Mesenchymal stem cell (in vitro differentiated cells and primary cell): ENCODE measurements around the gene PSPN.

Experiments
- DNase-seq: peaks from one replicate; pipeline ENCODE4 v3.0.0-alpha.2; 2013
- H2AFZ ChIP-seq: one replicate; pipeline ENCODE4 v1.6.1; 2013; ENCODE audit warnings: low read depth, mild to moderate bottlenecking, control low read depth, inconsistent platforms, low read length, moderate library complexity
- H2AK5ac ChIP-seq: 2 replicates; pipeline ENCODE4 v1.6.1; 2013; ENCODE audit warnings: low read length, moderate library complexity, mild to moderate bottlenecking, inconsistent platforms; ENCODE audit not compliant: severe bottlenecking
- H2BK120ac ChIP-seq: one replicate; pipeline ENCODE4 v1.6.1; 2013; ENCODE audit warnings: low read depth, mild to moderate bottlenecking, inconsistent platforms, low read length, moderate library complexity
- H2BK12ac ChIP-seq, 2 experiments: one replicate each; pipeline ENCODE4 v1.6.1; 2013; ENCODE audit warnings: inconsistent platforms in 2 of 2, low read length in 2 of 2, mild to moderate bottlenecking in 2 of 2, moderate library complexity in 2 of 2, control low read depth in 1 of 2
- H2BK15ac ChIP-seq: one replicate; pipeline ENCODE4 v1.6.1; 2013; ENCODE audit warnings: mild to moderate bottlenecking, low read depth, inconsistent platforms; ENCODE audit not compliant: poor library complexity, severe bottlenecking
- H2BK5ac ChIP-seq: 2 replicates; pipeline ENCODE4 v1.6.1; 2013; ENCODE audit warnings: low read depth, mild to moderate bottlenecking, low read length, control low read depth, inconsistent platforms; ENCODE audit not compliant: poor library complexity, severe bottlenecking
- H3K14ac ChIP-seq, 2 experiments: one replicate each; pipeline ENCODE4 v1.6.1; 2013; ENCODE audit warnings: inconsistent platforms in 2 of 2, low read length in 2 of 2, control low read depth in 1 of 2, mild to moderate bottlenecking in 1 of 2, moderate library complexity in 1 of 2
- H3K18ac ChIP-seq, 2 experiments: one replicate each; pipeline ENCODE4 v1.6.1; 2013; ENCODE audit warnings: inconsistent platforms in 2 of 2, low read length in 2 of 2, control low read depth in 1 of 2, low read depth in 1 of 2, mild to moderate bottlenecking in 1 of 2
- H3K23ac ChIP-seq, 2 experiments: one replicate each; pipeline ENCODE4 v1.6.1; 2013; ENCODE audit warnings: inconsistent platforms in 2 of 2, low read length in 2 of 2, mild to moderate bottlenecking in 2 of 2, moderate library complexity in 2 of 2, control low read depth in 1 of 2
- H3K27ac ChIP-seq: 2 replicates; pipeline ENCODE4 v1.5.1; 2013; ENCODE audit warnings: mild to moderate bottlenecking, moderate library complexity, low read length, control low read depth, inconsistent platforms; ENCODE audit not compliant: poor library complexity, severe bottlenecking
- H3K27me3 ChIP-seq, 2 experiments: 2 replicates each; pipeline versions ENCODE4 v1.6.1 to v1.7.0; 2013; ENCODE audit warnings: low read length in 2 of 2, mild to moderate bottlenecking in 2 of 2, moderate library complexity in 2 of 2, control low read depth in 1 of 2, inconsistent platforms in 1 of 2; ENCODE audit not compliant: control insufficient read depth in 1 of 2, insufficient read depth in 1 of 2
- H3K36me3 ChIP-seq, 2 experiments: 2 replicates each; pipeline versions ENCODE4 v1.6.1 to v1.7.0; 2013; ENCODE audit warnings: low read length in 2 of 2, control low read depth in 1 of 2, inconsistent platforms in 1 of 2, low read depth in 1 of 2, mild to moderate bottlenecking in 1 of 2; ENCODE audit not compliant: insufficient read depth in 2 of 2, control insufficient read depth in 1 of 2
- H3K4ac ChIP-seq, 2 experiments: one replicate each; pipeline ENCODE4 v1.6.1; 2013; ENCODE audit warnings: inconsistent platforms in 2 of 2, low read length in 2 of 2, mild to moderate bottlenecking in 2 of 2, moderate library complexity in 2 of 2, control low read depth in 1 of 2, low read depth in 1 of 2
- H3K4me1 ChIP-seq: 2 replicates; pipeline ENCODE4 v1.6.1; 2013; ENCODE audit warnings: low read depth, low read length, control low read depth; ENCODE audit not compliant: control insufficient read depth, insufficient read depth
- H3K4me2 ChIP-seq: 2 replicates; pipeline ENCODE4 v1.6.1; 2013; ENCODE audit warnings: low read length, mild to moderate bottlenecking, inconsistent platforms; ENCODE audit not compliant: poor library complexity, severe bottlenecking
- H3K4me3 ChIP-seq, 2 experiments: 2 replicates each; pipeline versions ENCODE4 v1.5.1 to v1.7.0; 2013; ENCODE audit warnings: low read length in 2 of 2, mild to moderate bottlenecking in 2 of 2, control low read depth in 1 of 2, low read depth in 1 of 2; ENCODE audit not compliant: insufficient read depth in 1 of 2
- H3K79me1 ChIP-seq: replicated peaks from 2 replicates; pipeline ENCODE4 v1.6.1; 2013; ENCODE audit warnings: mild to moderate bottlenecking, control low read depth, low read length, inconsistent platforms; ENCODE audit not compliant: poor library complexity, severe bottlenecking
- H3K9ac ChIP-seq: 2 replicates; pipeline ENCODE4 v1.7.0; 2013; ENCODE audit warnings: mild to moderate bottlenecking, low read length, moderate library complexity
- H3K9me3 ChIP-seq: 2 replicates; pipeline ENCODE4 v1.7.0; 2013; ENCODE audit warnings: mild to moderate bottlenecking, low read length; ENCODE audit not compliant: control insufficient read depth
- H4K8ac ChIP-seq: one replicate; pipeline ENCODE4 v1.6.1; 2013; ENCODE audit warnings: inconsistent platforms, mild to moderate bottlenecking, low read length, moderate library complexity
- H4K91ac ChIP-seq: one replicate; pipeline ENCODE4 v1.6.1; 2013; ENCODE audit warnings: mild to moderate bottlenecking, low read length, inconsistent platforms
- WGBS: methylation state at CpG from one replicate; pipeline ENCODE4 v1.1.7; 2013; ENCODE audit warnings: mixed read lengths; 5-methylcytosine and 5-hydroxymethylcytosine counted together

The PSPN gene

GRCh38 chr19:6376512-6377190, 918 bp upstream of the PSPN start:
- Histone ChIP-seq H4K8ac (no peak overlapping the region), H3K27me3 (no peaks in the 10 kb centered on the region), H3K14ac (no peak overlapping the region), H3K27ac (no peak overlapping the region), H2BK5ac (no peak overlapping the region), H2AFZ (no peak overlapping the region), H2BK15ac (no peak overlapping the region), H4K91ac (no peak overlapping the region), H2BK12ac (no peak overlapping the region), H3K79me1 (peaks cover 12% of the 10 kb centered on the region), H3K4me1 (peaks cover 37% of the 10 kb centered on the region), H2AK5ac (peak overlapping the region; percentile 56), H3K18ac (no peak overlapping the region), H3K9ac (peak overlapping the region; percentile 9), H3K4me2 (no peak overlapping the region), H3K23ac (no peak overlapping the region), H3K9me3 (peaks cover 9% of the 10 kb centered on the region), H2BK120ac (no peak overlapping the region), H3K36me3 (peaks cover 33 to 58% of the 10 kb centered on the region in 2 experiments), H3K4ac (no peak overlapping the region), H3K4me3 (no peak overlapping the region)
- DNase-seq, result no peak
- WGBS, result 85% methylated on average over 15 of the region's 19 CpGs

GRCh38 chr19:6374711-6375410, 872 bp downstream of the PSPN start:
- no peak overlapping the region for H3K27ac ChIP-seq
- no peak overlapping the region for H3K9ac ChIP-seq
- no peak overlapping the region for H2BK5ac ChIP-seq
- peak overlapping the region in 1 of 2 experiments; percentile 14 for H3K4me3 ChIP-seq
- H3K4me2 ChIP-seq, result no peak overlapping the region
- peaks cover 2% of the 10 kb centered on the region for H3K9me3 ChIP-seq
- H4K91ac ChIP-seq, result no peak overlapping the region
- H2BK120ac ChIP-seq, result no peak overlapping the region
- H3K23ac ChIP-seq, result no peak overlapping the region
- 97% methylated on average over 28 of the region's 29 CpGs for WGBS
- H3K14ac ChIP-seq, result no peak overlapping the region
- no peak overlapping the region for H3K4ac ChIP-seq
- H4K8ac ChIP-seq, result no peak overlapping the region
- H3K4me1 ChIP-seq, result peaks cover 36% of the 10 kb centered on the region
- H3K36me3 ChIP-seq, result peaks cover 16 to 40% of the 10 kb centered on the region in 2 experiments
- H2BK15ac ChIP-seq, result no peak overlapping the region
- no peak overlapping the region for H2AFZ ChIP-seq
- DNase-seq, result no peak
- H3K18ac ChIP-seq, result no peak overlapping the region
- no peak overlapping the region for H2BK12ac ChIP-seq
- H3K27me3 ChIP-seq, result no peaks in the 10 kb centered on the region
- H2AK5ac ChIP-seq, result peak overlapping the region; percentile 49
- peaks cover 7% of the 10 kb centered on the region for H3K79me1 ChIP-seq

- Histone ChIP-seq H2BK12ac (peak overlapping the region in 1 of 2 experiments; percentile 40), H3K27me3 (no peaks in the 10 kb centered on the region), H3K18ac (no peak overlapping the region), H4K91ac (peak overlapping the region; percentile 41), H2AFZ (no peak overlapping the region), H3K36me3 (peaks cover 12 to 37% of the 10 kb centered on the region in 2 experiments), H3K14ac (no peak overlapping the region), H3K4me1 (peaks cover 36% of the 10 kb centered on the region), H3K23ac (no peak overlapping the region), H3K9me3 (no peaks in the 10 kb centered on the region), H2BK5ac (no peak overlapping the region), H3K4me2 (peak overlapping the region; percentile 81), H2BK120ac (peak overlapping the region; percentile 22), H3K9ac (peak overlapping the region; percentile 65), H3K4me3 (peak overlapping the region in 1 of 2 experiments; percentile 71), H2BK15ac (no peak overlapping the region), H3K27ac (no peak overlapping the region), H4K8ac (peak overlapping the region; percentile 60), H3K79me1 (peaks cover 7% of the 10 kb centered on the region), H3K4ac (no peak overlapping the region), H2AK5ac (peak overlapping the region; percentile 37)
- WGBS, result 92% methylated on average over 27 of the region's 29 CpGs
- no peak for DNase-seq
These were observed 1.5 kb downstream of the PSPN start for GRCh38 chr19:6374161-6374709.

GRCh38 chr19:6373813-6374108, 2.0 kb downstream of the PSPN start:
- Histone ChIP-seq H3K27ac (peak overlapping the region; percentile 63), H3K4ac (peak overlapping the region in 1 of 2 experiments; percentile 9), H3K36me3 (peaks cover 10 to 35% of the 10 kb centered on the region in 2 experiments), H3K18ac (peak overlapping the region; percentile 17 to 75), H3K4me1 (peaks cover 36% of the 10 kb centered on the region), H3K27me3 (no peaks in the 10 kb centered on the region), H2AFZ (no peak overlapping the region), H4K8ac (peak overlapping the region; percentile 82), H4K91ac (peak overlapping the region; percentile 74), H3K79me1 (peaks cover 7% of the 10 kb centered on the region), H3K9me3 (no peaks in the 10 kb centered on the region), H3K14ac (peak overlapping the region in 1 of 2 experiments; percentile 14), H2BK15ac (peak overlapping the region; percentile 13), H3K9ac (peak overlapping the region; percentile 65), H3K23ac (peak overlapping the region in 1 of 2 experiments; percentile 27), H2BK5ac (no peak overlapping the region), H3K4me3 (peak overlapping the region; percentile 53 to 71), H2BK120ac (no peak overlapping the region), H2BK12ac (peak overlapping the region in 1 of 2 experiments; percentile 54), H2AK5ac (peak overlapping the region; percentile 84), H3K4me2 (peak overlapping the region; percentile 81)
- no peak for DNase-seq
- 35% methylated on average over 5 of the region's 5 CpGs for WGBS
